ENCODE results near the gene SLC41A3.

Gene SLC41A3

GRCh38 chr3:126108676-126109050 lies 24.7 kb upstream of the SLC41A3 start:
- H3K27ac ChIP-seq, result no peak overlapping the region
- TF ChIP-seq CTCF (conservative IDR thresholded peaks at IDR 0.05), result no peak

GRCh38 chr3:126107957-126108675 lies 24.2 kb upstream of the SLC41A3 start:
- no peak overlapping the region for H3K27ac ChIP-seq
- no peak for TF ChIP-seq CTCF (conservative IDR thresholded peaks at IDR 0.05)

- no peak for TF ChIP-seq CTCF (conservative IDR thresholded peaks at IDR 0.05)
- no peak overlapping the region for H3K27ac ChIP-seq
These were observed 23.4 kb upstream of the SLC41A3 start for GRCh38 chr3:126107203-126107939.

GRCh38 chr3:126106336-126107202 lies 22.6 kb upstream of the SLC41A3 start:
- no peak overlapping the region for H3K27ac ChIP-seq
- TF ChIP-seq CTCF (conservative IDR thresholded peaks at IDR 0.05), result no peak

GRCh38 chr3:126105691-126106187 lies 21.8 kb upstream of the SLC41A3 start:
- no peak overlapping the region for H3K27ac ChIP-seq
- TF ChIP-seq CTCF (conservative IDR thresholded peaks at IDR 0.05), result no peak

- no peak overlapping the region for H3K27ac ChIP-seq
- TF ChIP-seq CTCF (conservative IDR thresholded peaks at IDR 0.05), result no peak
These were observed 21.1 kb upstream of the SLC41A3 start for GRCh38 chr3:126104742-126105605.
